ENCODE results near the gene ZNF761. TPM values are rescaled to one million over a fixed set of nuclear protein-coding genes. Genes with fewer than 3 reads are reported as not detected.

The ZNF761 gene
- 2.9 TPM for polyA plus RNA-seq (2012; ENCODE audit: insufficient read length, low read depth)

DNA sequence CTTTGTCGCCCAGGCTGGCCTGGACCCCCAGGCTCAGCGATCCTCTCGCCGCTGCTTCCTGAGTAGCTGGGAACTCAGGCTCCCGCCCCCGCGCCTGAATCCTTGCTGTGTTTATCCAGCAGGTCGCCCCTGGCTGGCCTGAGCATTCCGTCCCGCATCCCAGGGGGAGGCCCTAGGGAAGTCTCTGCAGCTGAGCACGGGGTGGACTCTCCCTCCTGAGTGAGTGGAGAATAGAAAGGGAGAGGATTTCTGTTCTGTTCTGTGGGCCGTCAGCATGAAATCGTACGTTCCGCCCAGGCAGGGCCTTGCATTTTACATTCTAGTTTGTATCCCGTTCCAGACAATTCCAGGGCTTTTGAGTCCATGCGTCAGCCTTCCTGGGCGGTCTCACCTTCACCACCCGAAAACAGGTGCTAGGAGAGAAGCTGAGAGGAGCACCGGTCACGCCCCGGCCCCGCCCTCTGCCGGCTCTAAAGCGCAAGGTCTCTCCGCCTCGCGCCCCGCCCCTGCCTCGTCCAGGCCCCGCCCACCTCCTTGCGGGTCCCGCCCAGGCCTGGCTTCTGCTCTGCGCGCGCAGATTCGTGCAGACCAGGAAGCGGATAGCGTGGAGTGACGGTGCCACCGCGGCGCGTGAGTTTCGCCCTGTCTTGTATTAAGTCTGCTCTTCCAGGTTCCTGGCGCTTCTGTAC, at the start of gene ZNF761:
Gene ZNF761, plus strand, starts transcription at position 586 of the 689 bp plus-strand sequence. CDS start 15,285 bp downstream, outside the sequence.
- TF ChIP-seq TAF1 (IDR thresholded peaks at IDR 0.05; ENCODE audit: borderline replicate concordance, insufficient read depth, low read length): peak; percentile 76
- TF ChIP-seq SIN3A (IDR thresholded peaks at IDR 0.05; ENCODE audit: borderline replicate concordance, insufficient read depth, low read length): no peak
- peak; percentile 83 for TF ChIP-seq POLR2AphosphoS5 (IDR thresholded peaks at IDR 0.05; ENCODE audit: low read depth, low read length)

GRCh38 chr19:53388168-53388567, 43.6 kb upstream of the ZNF761 start:
- TF ChIP-seq, protein P1, sequence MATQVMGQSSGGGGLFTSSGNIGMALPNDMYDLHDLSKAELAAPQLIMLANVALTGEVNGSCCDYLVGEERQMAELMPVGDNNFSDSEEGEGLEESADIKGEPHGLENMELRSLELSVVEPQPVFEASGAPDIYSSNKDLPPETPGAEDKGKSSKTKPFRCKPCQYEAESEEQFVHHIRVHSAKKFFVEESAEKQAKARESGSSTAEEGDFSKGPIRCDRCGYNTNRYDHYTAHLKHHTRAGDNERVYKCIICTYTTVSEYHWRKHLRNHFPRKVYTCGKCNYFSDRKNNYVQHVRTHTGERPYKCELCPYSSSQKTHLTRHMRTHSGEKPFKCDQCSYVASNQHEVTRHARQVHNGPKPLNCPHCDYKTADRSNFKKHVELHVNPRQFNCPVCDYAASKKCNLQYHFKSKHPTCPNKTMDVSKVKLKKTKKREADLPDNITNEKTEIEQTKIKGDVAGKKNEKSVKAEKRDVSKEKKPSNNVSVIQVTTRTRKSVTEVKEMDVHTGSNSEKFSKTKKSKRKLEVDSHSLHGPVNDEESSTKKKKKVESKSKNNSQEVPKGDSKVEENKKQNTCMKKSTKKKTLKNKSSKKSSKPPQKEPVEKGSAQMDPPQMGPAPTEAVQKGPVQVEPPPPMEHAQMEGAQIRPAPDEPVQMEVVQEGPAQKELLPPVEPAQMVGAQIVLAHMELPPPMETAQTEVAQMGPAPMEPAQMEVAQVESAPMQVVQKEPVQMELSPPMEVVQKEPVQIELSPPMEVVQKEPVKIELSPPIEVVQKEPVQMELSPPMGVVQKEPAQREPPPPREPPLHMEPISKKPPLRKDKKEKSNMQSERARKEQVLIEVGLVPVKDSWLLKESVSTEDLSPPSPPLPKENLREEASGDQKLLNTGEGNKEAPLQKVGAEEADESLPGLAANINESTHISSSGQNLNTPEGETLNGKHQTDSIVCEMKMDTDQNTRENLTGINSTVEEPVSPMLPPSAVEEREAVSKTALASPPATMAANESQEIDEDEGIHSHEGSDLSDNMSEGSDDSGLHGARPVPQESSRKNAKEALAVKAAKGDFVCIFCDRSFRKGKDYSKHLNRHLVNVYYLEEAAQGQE (IDR thresholded peaks at IDR 0.05; ENCODE audit: insufficient read depth in 1 of 2, low read depth in 2 of 2, low read length in 2 of 2): no peak
- TF ChIP-seq FOXP2 (optimal IDR thresholded peaks at IDR 0.05; ENCODE audit: borderline replicate concordance, extremely low read depth, extremely low read length, insufficient read depth) (no peak), SIN3A (IDR thresholded peaks at IDR 0.05; ENCODE audit: borderline replicate concordance, insufficient read depth, low read length) (no peak), TAF1 (IDR thresholded peaks at IDR 0.05; ENCODE audit: borderline replicate concordance, insufficient read depth, low read length) (no peak), POLR2AphosphoS5 (IDR thresholded peaks at IDR 0.05; ENCODE audit: low read depth, low read length) (no peak)

DNA sequence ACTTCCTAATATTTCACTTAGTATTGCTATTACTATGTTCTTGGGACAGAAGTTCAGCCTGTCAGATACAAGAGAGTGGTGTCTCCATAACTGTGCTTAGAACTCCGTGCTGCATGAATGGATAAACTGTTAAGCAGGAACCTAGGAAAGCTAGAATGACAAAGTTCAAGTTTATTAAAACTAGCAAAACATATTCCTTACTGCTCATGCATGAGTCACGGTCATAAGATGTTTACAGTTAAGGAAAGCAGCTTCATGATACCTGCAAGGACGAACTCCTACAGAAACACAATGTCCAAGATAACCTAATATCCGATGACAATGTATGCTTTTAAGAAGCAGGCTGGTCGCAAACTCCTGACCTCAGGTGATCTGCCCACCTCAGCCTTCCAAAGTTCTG, 42.9 kb upstream of the ZNF761 start:
- TF ChIP-seq POLR2AphosphoS5 (IDR thresholded peaks at IDR 0.05; ENCODE audit: low read depth, low read length) (no peak), SIN3A (IDR thresholded peaks at IDR 0.05; ENCODE audit: borderline replicate concordance, insufficient read depth, low read length) (no peak), FOXP2 (optimal IDR thresholded peaks at IDR 0.05; ENCODE audit: borderline replicate concordance, extremely low read depth, extremely low read length, insufficient read depth) (no peak), TAF1 (IDR thresholded peaks at IDR 0.05; ENCODE audit: borderline replicate concordance, insufficient read depth, low read length) (no peak)
- TF ChIP-seq, protein P1 (IDR thresholded peaks at IDR 0.05; ENCODE audit: insufficient read depth in 1 of 2, low read depth in 2 of 2, low read length in 2 of 2): no peak

DNA sequence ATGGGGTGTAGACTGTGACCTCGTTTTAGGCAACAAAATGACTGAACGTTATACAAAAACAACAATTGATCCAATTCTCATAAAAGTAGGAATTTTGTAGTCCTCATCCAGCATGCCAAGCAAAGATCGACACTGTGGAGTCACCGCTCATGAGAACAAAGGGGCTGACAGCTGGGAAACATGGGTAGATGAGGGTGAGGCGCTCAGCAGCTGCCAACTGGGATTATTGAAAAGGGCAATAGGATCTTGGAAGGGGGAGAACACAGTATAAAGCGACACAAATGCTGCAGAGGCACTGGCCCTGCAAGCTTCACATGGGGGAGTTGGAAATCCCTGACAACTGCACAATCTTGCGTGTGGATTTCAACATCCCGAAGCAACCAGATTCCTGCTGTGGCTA, 42.2 kb upstream of the ZNF761 start:
- TF ChIP-seq POLR2AphosphoS5 (IDR thresholded peaks at IDR 0.05; ENCODE audit: low read depth, low read length) (no peak), SIN3A (IDR thresholded peaks at IDR 0.05; ENCODE audit: borderline replicate concordance, insufficient read depth, low read length) (no peak), TAF1 (IDR thresholded peaks at IDR 0.05; ENCODE audit: borderline replicate concordance, insufficient read depth, low read length) (no peak), FOXP2 (optimal IDR thresholded peaks at IDR 0.05; ENCODE audit: borderline replicate concordance, extremely low read depth, extremely low read length, insufficient read depth) (no peak)
- TF ChIP-seq, protein P1 (IDR thresholded peaks at IDR 0.05; ENCODE audit: insufficient read depth in 1 of 2, low read depth in 2 of 2, low read length in 2 of 2): no peak

DNA sequence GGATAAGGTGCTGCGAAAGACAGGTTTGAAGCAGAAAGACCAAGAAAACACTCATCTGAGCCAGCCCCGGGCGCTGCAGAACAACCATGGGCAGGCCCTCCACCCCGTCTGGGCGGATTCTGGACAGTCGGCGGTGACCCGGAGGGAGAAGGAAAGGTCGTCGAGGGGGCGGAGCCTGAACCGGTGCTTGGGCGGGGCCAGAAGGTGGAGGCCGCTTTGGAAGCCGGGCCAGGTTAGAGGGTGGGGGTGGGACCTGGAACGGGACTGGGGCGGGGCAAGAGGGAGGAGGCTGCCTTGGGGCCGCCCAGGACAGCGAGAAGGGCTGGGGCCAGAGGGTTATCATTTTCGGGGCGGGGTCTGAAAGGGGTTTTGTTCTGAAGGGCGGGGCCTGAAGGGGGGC, 41.8 kb upstream of the ZNF761 start:
- TF ChIP-seq SIN3A (IDR thresholded peaks at IDR 0.05; ENCODE audit: borderline replicate concordance, insufficient read depth, low read length) (no peak), POLR2AphosphoS5 (IDR thresholded peaks at IDR 0.05; ENCODE audit: low read depth, low read length) (no peak), TAF1 (IDR thresholded peaks at IDR 0.05; ENCODE audit: borderline replicate concordance, insufficient read depth, low read length) (no peak), FOXP2 (optimal IDR thresholded peaks at IDR 0.05; ENCODE audit: borderline replicate concordance, extremely low read depth, extremely low read length, insufficient read depth) (no peak)
- TF ChIP-seq, protein P1 (IDR thresholded peaks at IDR 0.05; ENCODE audit: insufficient read depth in 1 of 2, low read depth in 2 of 2, low read length in 2 of 2): no peak
